ENCODE data around the gene ARSG. TPM values are rescaled to one million over a fixed set of nuclear protein-coding genes. Genes with fewer than 3 reads are reported as not detected.
A peak's percentile ranks its signal among the peaks of the same experiment; 100 is the strongest.
"Not testable (repeated sequence)": the region's sequence is repeated elsewhere in the genome, so short reads cannot be mapped to it uniquely, and the experiment has no call there.

The ARSG gene
- polyA plus RNA-seq, 3 donors from 2014 or later, result 15.0 to 18.7 (median 15.3) TPM

- H3K27ac Mint-ChIP-seq, result peak overlapping the region; percentile 93 to 100 (median 98)
- H3K9me3 Mint-ChIP-seq, H3K36me3 Mint-ChIP-seq: not testable (repeated sequence)
- H3K4me3 Mint-ChIP-seq, result peak overlapping the region; percentile 75 to 84 (median 81)
- peak; percentile 86 to 92 (median 90) for DNase-seq
- peaks cover 0 to 16% (median 7%) of the 10 kb centered on the region in 3 donors for H3K27me3 Mint-ChIP-seq (ENCODE audit: low read depth in 3 of 3)
- H3K4me1 Mint-ChIP-seq, result peaks cover 85 to 89% of the 10 kb centered on the region in 2 donors
Observed at GRCh38 chr17:68258890-68259647, 32.2 kb upstream of the ARSG start.

- H3K27ac Mint-ChIP-seq, result peak overlapping the region; percentile 93 to 100 (median 98)
- H3K9me3 Mint-ChIP-seq, H3K36me3 Mint-ChIP-seq, DNase-seq: not testable (repeated sequence)
- peaks cover 81 to 84% of the 10 kb centered on the region in 2 donors for H3K4me1 Mint-ChIP-seq
- H3K4me3 Mint-ChIP-seq, result peak overlapping the region in 4 of 5 donors; percentile 69 to 84 (median 78)
- H3K27me3 Mint-ChIP-seq (ENCODE audit: low read depth in 3 of 3), result peaks cover 0 to 16% (median 7%) of the 10 kb centered on the region in 3 donors
Observed at GRCh38 chr17:68259648-68259951, 31.7 kb upstream of the ARSG start.

- no peaks in the 10 kb centered on the region for H3K9me3 Mint-ChIP-seq
- peak overlapping the region in 3 of 5 donors; percentile 11 to 84 (median 33) for H3K4me3 Mint-ChIP-seq
- DNase-seq, result no peak
- H3K27me3 Mint-ChIP-seq (ENCODE audit: low read depth in 3 of 3), result peaks cover 0 to 16% (median 6%) of the 10 kb centered on the region in 3 donors
- H3K27ac Mint-ChIP-seq, result peak overlapping the region; percentile 93 to 100 (median 98)
- peaks cover 79 to 80% of the 10 kb centered on the region in 2 donors for H3K4me1 Mint-ChIP-seq
- peaks cover 0 to 6% (median 4%) of the 10 kb centered on the region in 3 donors for H3K36me3 Mint-ChIP-seq
Observed at GRCh38 chr17:68260051-68260762, 31.1 kb upstream of the ARSG start.

- Mint-ChIP-seq H3K4me1 (peaks cover 71 to 76% of the 10 kb centered on the region in 2 donors), H3K27ac (peak overlapping the region; percentile 45 to 100 (median 90)), H3K27me3 (ENCODE audit: low read depth in 3 of 3) (peaks cover 0 to 13% (median 8%) of the 10 kb centered on the region in 3 donors), H3K4me3 (peak overlapping the region in 2 of 5 donors; percentile 21 to 26)
- DNase-seq, H3K9me3 Mint-ChIP-seq, H3K36me3 Mint-ChIP-seq: not testable (repeated sequence)
Observed at GRCh38 chr17:68262467-68262866, 28.8 kb upstream of the ARSG start.

- H3K27ac Mint-ChIP-seq, result peak overlapping the region; percentile 65 to 100 (median 90)
- H3K36me3 Mint-ChIP-seq, result peaks cover 7 to 13% (median 9%) of the 10 kb centered on the region in 3 donors
- peaks cover 0 to 13% (median 8%) of the 10 kb centered on the region in 3 donors for H3K27me3 Mint-ChIP-seq (ENCODE audit: low read depth in 3 of 3)
- H3K4me3 Mint-ChIP-seq, result peak overlapping the region in 4 of 5 donors; percentile 15 to 36 (median 24)
- DNase-seq, result peak in 2 of 3 donors; percentile 46 to 72
- not testable (repeated sequence) for H3K9me3 Mint-ChIP-seq
- H3K4me1 Mint-ChIP-seq, result peaks cover 67 to 75% of the 10 kb centered on the region in 2 donors
Observed at GRCh38 chr17:68263101-68263681, 28.1 kb upstream of the ARSG start.

- peaks cover 16 to 23% (median 18%) of the 10 kb centered on the region in 3 donors for H3K36me3 Mint-ChIP-seq
- H3K27ac Mint-ChIP-seq, result peak overlapping the region; percentile 90 to 97 (median 96)
- peak overlapping the region in 3 of 5 donors; percentile 65 to 76 (median 72) for H3K4me3 Mint-ChIP-seq
- not testable (repeated sequence) for DNase-seq; H3K27me3 Mint-ChIP-seq (ENCODE audit: low read depth in 3 of 3); H3K9me3 Mint-ChIP-seq
- peaks cover 48% of the 10 kb centered on the region in 2 donors for H3K4me1 Mint-ChIP-seq
Observed at GRCh38 chr17:68265833-68266232, 25.5 kb upstream of the ARSG start.

GRCh38 chr17:68273722-68274121, 17.6 kb upstream of the ARSG start:
- no peak overlapping the region for H3K4me3 Mint-ChIP-seq
- peaks cover 0 to 2% (median 0%) of the 10 kb centered on the region in 3 donors for H3K27me3 Mint-ChIP-seq (ENCODE audit: low read depth in 3 of 3)
- peaks cover 0 to 2% of the 10 kb centered on the region in 2 donors for H3K4me1 Mint-ChIP-seq
- peaks cover 33 to 58% (median 38%) of the 10 kb centered on the region in 3 donors for H3K36me3 Mint-ChIP-seq
- peak overlapping the region in 2 of 6 donors; percentile 14 to 62 for H3K27ac Mint-ChIP-seq
- H3K9me3 Mint-ChIP-seq, result no peaks in the 10 kb centered on the region
- no peak for DNase-seq

GRCh38 chr17:68276339-68276738, 15.0 kb upstream of the ARSG start:
- H3K36me3 Mint-ChIP-seq, result peaks cover 46 to 60% (median 48%) of the 10 kb centered on the region in 3 donors
- not testable (repeated sequence) for H3K27me3 Mint-ChIP-seq (ENCODE audit: low read depth in 3 of 3)

GRCh38 chr17:68277807-68278206, 13.5 kb upstream of the ARSG start:
- Mint-ChIP-seq H3K27me3 (ENCODE audit: low read depth in 3 of 3) (peaks cover 0 to 2% (median 0%) of the 10 kb centered on the region in 3 donors), H3K9me3 (no peaks in the 10 kb centered on the region), H3K27ac (peak overlapping the region in 4 of 6 donors; percentile 45 to 55 (median 52)), H3K36me3 (peaks cover 44 to 61% (median 52%) of the 10 kb centered on the region in 3 donors), H3K4me3 (no peak overlapping the region), H3K4me1 (peaks cover 21 to 24% of the 10 kb centered on the region in 2 donors)
- no peak for DNase-seq

More at GRCh38 chr17:68276339-68276738, 15.0 kb upstream of the ARSG start:
- H3K4me3 Mint-ChIP-seq, H3K9me3 Mint-ChIP-seq, H3K27ac Mint-ChIP-seq, DNase-seq: not testable (repeated sequence)
- peaks cover 9 to 15% of the 10 kb centered on the region in 2 donors for H3K4me1 Mint-ChIP-seq

GRCh38 chr17:68281965-68282364, 9.3 kb upstream of the ARSG start:
- not testable (repeated sequence) for H3K27me3 Mint-ChIP-seq (ENCODE audit: low read depth in 3 of 3); H3K4me3 Mint-ChIP-seq; DNase-seq; H3K9me3 Mint-ChIP-seq
- H3K36me3 Mint-ChIP-seq, result peaks cover 29 to 40% (median 37%) of the 10 kb centered on the region in 3 donors
- H3K4me1 Mint-ChIP-seq, result peaks cover 37 to 42% of the 10 kb centered on the region in 2 donors
- H3K27ac Mint-ChIP-seq, result peak overlapping the region; percentile 7 to 84 (median 61)

GRCh38 chr17:68288375-68288774, 2.9 kb upstream of the ARSG start:
- Mint-ChIP-seq H3K4me1 (peaks cover 57 to 66% of the 10 kb centered on the region in 2 donors), H3K27ac (peak overlapping the region; percentile 97 to 100 (median 99)), H3K27me3 (ENCODE audit: low read depth in 3 of 3) (peaks cover 6 to 23% (median 12%) of the 10 kb centered on the region in 3 donors), H3K36me3 (peaks cover 0 to 3% (median 0%) of the 10 kb centered on the region in 3 donors), H3K4me3 (peak overlapping the region; percentile 97 to 100 (median 99)), H3K9me3 (no peaks in the 10 kb centered on the region)
- DNase-seq, result no peak

GRCh38 chr17:68288804-68289203, 2.5 kb upstream of the ARSG start:
- peaks cover 60 to 71% of the 10 kb centered on the region in 2 donors for H3K4me1 Mint-ChIP-seq
- peak overlapping the region; percentile 97 to 100 (median 99) for H3K27ac Mint-ChIP-seq
- H3K36me3 Mint-ChIP-seq, result peaks cover 0 to 3% (median 0%) of the 10 kb centered on the region in 3 donors
- no peaks in the 10 kb centered on the region for H3K9me3 Mint-ChIP-seq
- DNase-seq, result peak; percentile 33 to 43 (median 38)
- peak overlapping the region; percentile 97 to 100 (median 99) for H3K4me3 Mint-ChIP-seq
- H3K27me3 Mint-ChIP-seq (ENCODE audit: low read depth in 3 of 3), result peaks cover 6 to 25% (median 12%) of the 10 kb centered on the region in 3 donors

- H3K4me1 Mint-ChIP-seq, result peaks cover 67 to 76% of the 10 kb centered on the region in 2 donors
Observed at GRCh38 chr17:68289473-68289872, 1.8 kb upstream of the ARSG start.

More at GRCh38 chr17:68289473-68289872, 1.8 kb upstream of the ARSG start:
- peak; percentile 26 to 42 (median 41) for DNase-seq
- Mint-ChIP-seq H3K36me3 (peaks cover 0 to under 1% (median 0%) of the 10 kb centered on the region in 3 donors), H3K9me3 (no peaks in the 10 kb centered on the region), H3K27ac (peak overlapping the region; percentile 97 to 100 (median 99)), H3K4me3 (peak overlapping the region; percentile 97 to 100 (median 99)), H3K27me3 (ENCODE audit: low read depth in 3 of 3) (peaks cover 6 to 26% (median 12%) of the 10 kb centered on the region in 3 donors)

All from immature natural killer cell (primary cell).